ENCODE data around the gene RASD2. TPM values are rescaled to one million over a fixed set of nuclear protein-coding genes. Genes with fewer than 3 reads are reported as not detected.

RASD2 gene
- total RNA-seq, 5 donors from 2014 or later (not counting 1 experiment from before 2014, with no cell fraction given) = 0.19 to 1.7 (median 1.0) TPM; not detected in 2

GRCh38 chr22:35596821-35597220, 56.2 kb downstream of the RASD2 start:
- DNase-seq = no peak
- Mint-ChIP-seq H3K4me3 (no peak overlapping the region), H3K9me3 (no peaks in the 10 kb centered on the region), H3K4me1 (no peaks in the 10 kb centered on the region), H3K36me3 (no peaks in the 10 kb centered on the region), H3K27me3 (peaks cover 2 to 10% of the 10 kb centered on the region in 2 donors), H3K27ac (no peak overlapping the region)
- Histone ChIP-seq H3K9me3 (no peaks in the 10 kb centered on the region), H3K36me3 (ENCODE audit: control insufficient read depth in 2 of 2, extremely low read depth in 1 of 2, insufficient read depth in 1 of 2, low read length in 1 of 2) (no peaks in the 10 kb centered on the region), H3K27ac (ENCODE audit: low read length) (no peak overlapping the region), H3K27me3 (replicated peaks in 1 of 2; ENCODE audit: control insufficient read depth in 2 of 2, extremely low read depth in 1 of 2, insufficient read depth in 2 of 2, low read length in 1 of 2) (peaks cover 0 to 18% of the 10 kb centered on the region in 2 experiments), H3K4me1 (ENCODE audit: control insufficient read depth in 1 of 2, extremely low read depth in 1 of 2, insufficient read depth in 2 of 2, low read length in 2 of 2) (no peaks in the 10 kb centered on the region), H3K4me3 (ENCODE audit: control insufficient read depth in 1 of 2, extremely low read depth in 1 of 2, low read length in 1 of 2) (no peak overlapping the region)
- CTCF ChIA-PET = no interaction called here
- whole genome bisulfite sequencing (ENCODE audit: insufficient coverage) = 94% methylated on average over 4 of the region's 7 CpGs
- ATAC-seq (replicated peaks in 1 of 4) = no peak
- POLR2A ChIA-PET = no interaction called here

- no peak overlapping the region for H3K4me3 Mint-ChIP-seq
- DNase-seq = no peak
Measured at GRCh38 chr22:35597692-35598395, 57.2 kb downstream of the RASD2 start.

GRCh38 chr22:35598396-35598710, 57.7 kb downstream of the RASD2 start:
- DNase-seq (no peak), ATAC-seq (replicated peaks in 1 of 4) (no peak)
- no peaks in the 10 kb centered on the region for H3K4me1 Mint-ChIP-seq
- Histone ChIP-seq H3K4me3 (ENCODE audit: control insufficient read depth in 1 of 2, extremely low read depth in 1 of 2, low read length in 1 of 2) (no peak overlapping the region), H3K9me3 (no peaks in the 10 kb centered on the region), H3K27ac (ENCODE audit: low read length) (no peak overlapping the region), H3K4me1 (ENCODE audit: control insufficient read depth in 1 of 2, extremely low read depth in 1 of 2, insufficient read depth in 2 of 2, low read length in 2 of 2) (no peaks in the 10 kb centered on the region), H3K36me3 (ENCODE audit: control insufficient read depth in 2 of 2, extremely low read depth in 1 of 2, insufficient read depth in 1 of 2, low read length in 1 of 2) (no peaks in the 10 kb centered on the region), H3K27me3 (replicated peaks in 1 of 2; ENCODE audit: control insufficient read depth in 2 of 2, extremely low read depth in 1 of 2, insufficient read depth in 2 of 2, low read length in 1 of 2) (peaks cover 0 to 9% of the 10 kb centered on the region in 2 experiments)
- CTCF ChIA-PET = no interaction called here
- H3K27me3 Mint-ChIP-seq = peaks cover 2 to 3% of the 10 kb centered on the region in 2 donors
- POLR2A ChIA-PET = no interaction called here
- 95% methylated on average over 4 of the region's 4 CpGs for WGBS (ENCODE audit: insufficient coverage)
- no peak overlapping the region for H3K27ac Mint-ChIP-seq
- no peaks in the 10 kb centered on the region for H3K9me3 Mint-ChIP-seq
- H3K36me3 Mint-ChIP-seq = no peaks in the 10 kb centered on the region
- no peak overlapping the region for H3K4me3 Mint-ChIP-seq

More at GRCh38 chr22:35597692-35598395, 57.2 kb downstream of the RASD2 start:
- ChIA-PET POLR2A (no interaction called here), CTCF (no interaction called here)
- Histone ChIP-seq H3K36me3 (ENCODE audit: control insufficient read depth in 2 of 2, extremely low read depth in 1 of 2, insufficient read depth in 1 of 2, low read length in 1 of 2) (no peaks in the 10 kb centered on the region), H3K9me3 (no peaks in the 10 kb centered on the region), H3K4me3 (ENCODE audit: control insufficient read depth in 1 of 2, extremely low read depth in 1 of 2, low read length in 1 of 2) (no peak overlapping the region), H3K4me1 (ENCODE audit: control insufficient read depth in 1 of 2, extremely low read depth in 1 of 2, insufficient read depth in 2 of 2, low read length in 2 of 2) (no peaks in the 10 kb centered on the region), H3K27ac (ENCODE audit: low read length) (no peak overlapping the region), H3K27me3 (replicated peaks in 1 of 2; ENCODE audit: control insufficient read depth in 2 of 2, extremely low read depth in 1 of 2, insufficient read depth in 2 of 2, low read length in 1 of 2) (peaks cover 0 to 9% of the 10 kb centered on the region in 2 experiments)
- no peaks in the 10 kb centered on the region for H3K36me3 Mint-ChIP-seq
- H3K9me3 Mint-ChIP-seq = no peaks in the 10 kb centered on the region
- H3K4me1 Mint-ChIP-seq = no peaks in the 10 kb centered on the region
- H3K27ac Mint-ChIP-seq = no peak overlapping the region
- ATAC-seq (replicated peaks in 1 of 4) = no peak
- H3K27me3 Mint-ChIP-seq = peaks cover 2 to 7% of the 10 kb centered on the region in 2 donors
- WGBS (ENCODE audit: insufficient coverage) = 84% methylated on average over 15 of the region's 16 CpGs

- DNase-seq (no peak), ATAC-seq (replicated peaks in 1 of 4) (no peak)
- WGBS (ENCODE audit: insufficient coverage) = 90% methylated on average over 2 of the region's 4 CpGs
- Histone ChIP-seq H3K27ac (ENCODE audit: low read length) (no peak overlapping the region), H3K4me3 (ENCODE audit: control insufficient read depth in 1 of 2, extremely low read depth in 1 of 2, low read length in 1 of 2) (no peak overlapping the region), H3K9me3 (no peaks in the 10 kb centered on the region), H3K36me3 (ENCODE audit: control insufficient read depth in 2 of 2, extremely low read depth in 1 of 2, insufficient read depth in 1 of 2, low read length in 1 of 2) (no peaks in the 10 kb centered on the region), H3K4me1 (ENCODE audit: control insufficient read depth in 1 of 2, extremely low read depth in 1 of 2, insufficient read depth in 2 of 2, low read length in 2 of 2) (no peaks in the 10 kb centered on the region), H3K27me3 (replicated peaks in 1 of 2; ENCODE audit: control insufficient read depth in 2 of 2, extremely low read depth in 1 of 2, insufficient read depth in 2 of 2, low read length in 1 of 2) (peaks cover 0 to 7% of the 10 kb centered on the region in 2 experiments)
- H3K4me1 Mint-ChIP-seq = no peaks in the 10 kb centered on the region
- peaks cover 0 to 3% of the 10 kb centered on the region in 2 donors for H3K27me3 Mint-ChIP-seq
- H3K9me3 Mint-ChIP-seq = no peaks in the 10 kb centered on the region
- POLR2A ChIA-PET = no interaction called here
- H3K36me3 Mint-ChIP-seq = no peaks in the 10 kb centered on the region
- H3K27ac Mint-ChIP-seq = no peak overlapping the region
- H3K4me3 Mint-ChIP-seq = no peak overlapping the region
- CTCF ChIA-PET = no interaction called here
Measured at GRCh38 chr22:35599364-35599763, 58.7 kb downstream of the RASD2 start.

- Histone ChIP-seq H3K4me3 (ENCODE audit: control insufficient read depth in 1 of 2, extremely low read depth in 1 of 2, low read length in 1 of 2) (no peak overlapping the region), H3K36me3 (ENCODE audit: control insufficient read depth in 2 of 2, extremely low read depth in 1 of 2, insufficient read depth in 1 of 2, low read length in 1 of 2) (no peaks in the 10 kb centered on the region), H3K9me3 (no peaks in the 10 kb centered on the region), H3K4me1 (ENCODE audit: control insufficient read depth in 1 of 2, extremely low read depth in 1 of 2, insufficient read depth in 2 of 2, low read length in 2 of 2) (no peaks in the 10 kb centered on the region), H3K27me3 (replicated peaks in 1 of 2; ENCODE audit: control insufficient read depth in 2 of 2, extremely low read depth in 1 of 2, insufficient read depth in 2 of 2, low read length in 1 of 2) (peaks cover 0 to 4% of the 10 kb centered on the region in 2 experiments), H3K27ac (ENCODE audit: low read length) (no peak overlapping the region)
- no peak overlapping the region for H3K27ac Mint-ChIP-seq
- ChIA-PET POLR2A (no interaction called here), CTCF (no interaction called here)
- no peaks in the 10 kb centered on the region for H3K4me1 Mint-ChIP-seq
- 58% methylated on average over 11 of the region's 12 CpGs for WGBS (ENCODE audit: insufficient coverage)
- no peak overlapping the region for H3K4me3 Mint-ChIP-seq
- H3K27me3 Mint-ChIP-seq = no peaks in the 10 kb centered on the region
- DNase-seq = no peak
- no peak for ATAC-seq (replicated peaks in 1 of 4)
- H3K9me3 Mint-ChIP-seq = no peaks in the 10 kb centered on the region
- H3K36me3 Mint-ChIP-seq = no peaks in the 10 kb centered on the region
Measured at GRCh38 chr22:35600476-35600875, 59.8 kb downstream of the RASD2 start.

GRCh38 chr22:35601013-35601580, 60.5 kb downstream of the RASD2 start:
- no peak for ATAC-seq (replicated peaks in 1 of 4)
- CTCF ChIA-PET = no interaction called here
- Mint-ChIP-seq H3K4me3 (no peak overlapping the region), H3K4me1 (no peaks in the 10 kb centered on the region), H3K27me3 (peaks cover 0 to under 1% of the 10 kb centered on the region in 2 donors), H3K9me3 (no peaks in the 10 kb centered on the region), H3K36me3 (no peaks in the 10 kb centered on the region), H3K27ac (no peak overlapping the region)
- Histone ChIP-seq H3K36me3 (ENCODE audit: control insufficient read depth in 2 of 2, extremely low read depth in 1 of 2, insufficient read depth in 1 of 2, low read length in 1 of 2) (no peaks in the 10 kb centered on the region), H3K4me3 (ENCODE audit: control insufficient read depth in 1 of 2, extremely low read depth in 1 of 2, low read length in 1 of 2) (no peak overlapping the region), H3K27me3 (replicated peaks in 1 of 2; ENCODE audit: control insufficient read depth in 2 of 2, extremely low read depth in 1 of 2, insufficient read depth in 2 of 2, low read length in 1 of 2) (peaks cover 0 to 10% of the 10 kb centered on the region in 2 experiments), H3K4me1 (ENCODE audit: control insufficient read depth in 1 of 2, extremely low read depth in 1 of 2, insufficient read depth in 2 of 2, low read length in 2 of 2) (no peaks in the 10 kb centered on the region), H3K27ac (ENCODE audit: low read length) (no peak overlapping the region), H3K9me3 (no peaks in the 10 kb centered on the region)
- 96% methylated on average over 5 of the region's 5 CpGs for WGBS (ENCODE audit: insufficient coverage)
- POLR2A ChIA-PET = no interaction called here
- DNase-seq = no peak

Measured in T-cell (primary cell).